GM12891 (cell line): ENCODE data around the gene RDH13.
"Not testable (repeated sequence)": the region's sequence is repeated elsewhere in the genome, so short reads cannot be mapped to it uniquely, and the experiment has no call there.

Experiments
- DNase-seq: peaks from one replicate; pipeline ENCODE4 v3.0.0; 2011; ENCODE audit warnings: low spot score; ENCODE audit not compliant: insufficient read length
- FAIRE-seq: peaks from 2 replicates; lab custom pipeline; 2011; peaks lifted over from hg19 to GRCh38; lab: Jason Lieb, UNC
- PAX5 ChIP-seq: IDR thresholded peaks from 2 replicates; pipeline ENCODE4 v1.6.1; 2011; ENCODE audit warnings: low read length, moderate library complexity, mild to moderate bottlenecking; ENCODE audit not compliant: insufficient read depth, severe bottlenecking
- POLR2A ChIP-seq: IDR thresholded peaks from 2 replicates; pipeline ENCODE4 v1.6.1; 2011; ENCODE audit warnings: low read depth, low read length, control low read depth
- POLR2AphosphoS5 ChIP-seq: IDR thresholded peaks from 2 replicates; pipeline ENCODE4 v1.6.1; 2011; ENCODE audit warnings: low read depth, low read length, control low read depth
- POU2F2 ChIP-seq: IDR thresholded peaks from 2 replicates; pipeline ENCODE4 v1.6.1; 2011; ENCODE audit warnings: low read depth, mild to moderate bottlenecking, control low read depth, low read length, moderate library complexity
- SPI1 ChIP-seq: IDR thresholded peaks from 2 replicates; pipeline ENCODE4 v1.6.1; 2011; ENCODE audit warnings: low read depth, low read length, control low read depth
- TAF1 ChIP-seq: IDR thresholded peaks from 2 replicates; pipeline ENCODE4 v1.6.1; 2011; ENCODE audit warnings: low read depth, low read length, control low read depth

Gene RDH13

GRCh38 chr19:55063492-55063843 is 520 bp upstream of the RDH13 start:
- DNase-seq = no peak
- no peak for TF ChIP-seq TAF1
- TF ChIP-seq POLR2AphosphoS5 = no peak
- TF ChIP-seq POLR2A = no peak
- TF ChIP-seq PAX5 = no peak
- no peak for TF ChIP-seq SPI1
- TF ChIP-seq POU2F2 = no peak
- no peak for FAIRE-seq

GRCh38 chr19:55060287-55060686 is 2.7 kb downstream of the RDH13 start:
- FAIRE-seq = not testable (repeated sequence)

DNA sequence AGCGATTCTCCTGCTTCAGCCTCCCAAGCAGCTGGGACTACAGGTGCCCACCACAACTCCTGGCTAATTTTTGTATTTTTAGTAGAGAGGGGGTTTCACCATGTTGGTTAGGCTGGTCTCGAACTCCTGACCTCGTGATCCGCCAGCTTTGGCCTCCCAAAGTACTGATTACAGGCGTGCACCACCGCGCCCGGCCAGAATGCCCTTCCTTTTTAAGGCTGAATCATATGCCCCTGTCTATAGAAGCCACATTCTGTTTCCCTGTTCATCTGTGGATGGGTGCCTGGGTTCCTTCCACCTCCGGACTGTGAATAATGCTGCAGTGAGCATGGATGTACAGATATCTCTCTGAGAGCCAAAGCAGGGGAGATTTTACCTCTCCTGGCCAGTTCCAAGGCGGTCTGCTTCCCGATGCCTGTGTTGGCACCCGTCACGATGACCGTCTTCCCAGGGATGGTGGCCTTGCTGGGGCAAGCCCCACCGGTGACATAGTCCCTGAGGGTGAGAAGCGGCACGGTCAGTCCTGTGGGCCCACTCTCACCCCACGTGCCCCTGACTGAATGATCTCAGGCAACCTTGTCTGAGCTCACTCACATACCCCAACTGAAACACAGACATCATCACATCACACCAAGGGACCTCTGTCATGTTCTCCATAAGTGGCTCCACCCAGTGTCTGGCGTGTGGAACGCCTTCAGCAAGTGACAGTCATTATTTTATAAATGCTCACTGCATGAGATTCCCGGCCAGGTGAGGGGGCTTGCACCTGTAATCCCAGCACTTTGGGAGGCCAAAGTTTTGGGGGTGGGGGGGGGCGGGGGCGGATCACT is 4.0 kb downstream of the RDH13 start:
- no peak for DNase-seq
- no peak for FAIRE-seq
- TF ChIP-seq TAF1 (no peak), POLR2AphosphoS5 (no peak), SPI1 (no peak), PAX5 (no peak), POLR2A (no peak), POU2F2 (no peak)

More at GRCh38 chr19:55060287-55060686, 2.7 kb downstream of the RDH13 start:
- DNase-seq = not testable (repeated sequence)

DNA sequence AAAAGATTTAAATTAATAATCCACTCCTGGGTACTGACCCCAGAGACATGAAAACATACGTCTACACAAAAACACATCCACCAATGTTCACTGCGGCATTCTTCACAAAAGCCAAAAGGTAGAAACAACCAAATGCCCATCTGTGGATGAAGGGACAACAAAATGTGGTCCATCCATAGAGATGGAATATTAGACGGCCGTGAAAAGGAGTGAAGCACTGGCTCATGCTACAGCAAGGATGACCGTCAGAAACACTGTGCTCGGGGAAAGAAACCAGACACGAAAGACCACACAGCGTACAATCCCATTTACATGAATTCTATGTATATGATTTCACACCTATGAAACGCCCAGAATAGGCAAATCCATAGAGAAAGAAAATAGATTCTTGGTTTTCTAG is 6.1 kb downstream of the RDH13 start:
- TF ChIP-seq POLR2AphosphoS5 (no peak), PAX5 (no peak), POU2F2 (no peak), TAF1 (no peak), SPI1 (no peak), POLR2A (no peak)
- FAIRE-seq = no peak
- DNase-seq = no peak

DNA sequence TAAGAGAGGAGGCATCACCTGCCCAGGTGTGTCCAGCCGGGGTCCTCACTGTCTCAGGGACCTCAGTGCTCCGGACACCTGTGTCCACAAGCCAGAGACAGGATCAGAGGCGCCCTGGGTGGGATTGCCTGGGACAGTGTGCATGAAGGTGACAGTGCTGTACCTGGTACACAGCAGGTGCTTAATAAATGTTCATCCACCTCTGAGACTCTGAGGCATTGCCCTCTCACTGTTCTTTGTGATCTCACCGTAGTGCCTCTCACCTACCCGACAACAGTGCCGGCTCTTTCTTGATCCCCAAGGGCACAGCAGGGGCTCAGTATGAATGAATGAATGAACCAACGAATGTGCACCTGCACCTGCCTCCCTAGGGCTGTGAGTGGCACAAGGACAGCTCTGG is 9.2 kb downstream of the RDH13 start:
- DNase-seq (no peak), FAIRE-seq (no peak)
- TF ChIP-seq POLR2A (no peak), TAF1 (no peak), PAX5 (no peak), SPI1 (no peak), POLR2AphosphoS5 (no peak), POU2F2 (no peak)

- DNase-seq (no peak), FAIRE-seq (no peak)
- TF ChIP-seq SPI1 = no peak
- no peak for TF ChIP-seq POLR2AphosphoS5
- no peak for TF ChIP-seq PAX5
- no peak for TF ChIP-seq TAF1
- TF ChIP-seq POLR2A = no peak
- TF ChIP-seq POU2F2 = no peak
Observed at GRCh38 chr19:55050749-55051532, 12.0 kb downstream of the RDH13 start.

- FAIRE-seq (no peak), DNase-seq (no peak)
- no peak for TF ChIP-seq SPI1
- TF ChIP-seq POU2F2 = no peak
- no peak for TF ChIP-seq POLR2A
- TF ChIP-seq TAF1 = no peak
- TF ChIP-seq POLR2AphosphoS5 = no peak
- TF ChIP-seq PAX5 = no peak
Observed at GRCh38 chr19:55048446-55048845, 14.5 kb downstream of the RDH13 start.

GRCh38 chr19:55047951-55048350 is 15.0 kb downstream of the RDH13 start:
- TF ChIP-seq POLR2AphosphoS5 (no peak), SPI1 (no peak), POU2F2 (no peak), TAF1 (no peak), POLR2A (no peak)

GRCh38 chr19:55046975-55047622 is 15.8 kb downstream of the RDH13 start:
- DNase-seq = no peak
- no peak for TF ChIP-seq POLR2AphosphoS5
- no peak for TF ChIP-seq POU2F2
- no peak for TF ChIP-seq SPI1
- no peak for TF ChIP-seq POLR2A
- no peak for TF ChIP-seq PAX5
- TF ChIP-seq TAF1 = no peak
- no peak for FAIRE-seq

More at GRCh38 chr19:55047951-55048350, 15.0 kb downstream of the RDH13 start:
- DNase-seq (no peak), FAIRE-seq (no peak)
